HG03565 (cell line): ENCODE data around the gene CD93.

Source experiments
- ATAC-seq: cut with Tn5 transposase; IDR thresholded peaks from one replicate; pipeline ENCODE4 v1.9.1; 2021; ENCODE audit warnings: mild to moderate bottlenecking, moderate library complexity; ENCODE audit not compliant: unreplicated experiment

The CD93 gene

DNA sequence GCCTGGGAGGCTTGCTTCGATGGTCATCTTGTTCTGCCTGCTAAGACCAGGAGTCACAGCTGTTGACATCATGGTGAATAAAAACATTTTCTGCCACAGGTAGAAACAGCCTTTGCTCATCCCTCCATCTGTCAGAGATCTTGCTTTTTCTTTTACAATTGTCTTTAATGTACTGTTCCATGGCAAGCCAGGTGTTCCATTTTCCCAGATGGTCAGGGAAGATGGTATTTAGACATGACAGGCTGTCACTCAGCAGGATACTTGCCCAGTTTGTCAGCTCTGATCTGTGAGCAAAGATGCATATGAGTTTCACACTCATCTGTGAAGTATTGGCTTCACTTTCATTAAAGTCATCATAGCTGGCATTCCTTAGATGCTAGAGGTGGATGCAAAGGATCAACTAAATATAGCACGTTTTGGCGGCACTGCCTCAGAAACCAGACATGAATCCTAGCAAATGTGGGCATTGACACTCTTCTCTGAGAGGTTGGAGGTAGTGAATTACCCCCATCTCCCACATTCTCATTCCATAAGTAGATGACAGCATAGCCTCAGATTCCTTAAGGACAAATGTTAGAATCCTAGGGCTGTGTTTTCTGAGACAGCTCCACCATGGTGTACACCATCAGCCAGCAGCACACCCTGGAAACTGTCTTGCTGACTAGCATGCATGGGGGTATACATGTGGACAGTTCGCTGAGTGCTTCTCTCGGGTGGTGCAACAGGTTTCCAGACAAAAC lies 46.8 kb downstream of the CD93 start:
- ATAC-seq = no peak

DNA sequence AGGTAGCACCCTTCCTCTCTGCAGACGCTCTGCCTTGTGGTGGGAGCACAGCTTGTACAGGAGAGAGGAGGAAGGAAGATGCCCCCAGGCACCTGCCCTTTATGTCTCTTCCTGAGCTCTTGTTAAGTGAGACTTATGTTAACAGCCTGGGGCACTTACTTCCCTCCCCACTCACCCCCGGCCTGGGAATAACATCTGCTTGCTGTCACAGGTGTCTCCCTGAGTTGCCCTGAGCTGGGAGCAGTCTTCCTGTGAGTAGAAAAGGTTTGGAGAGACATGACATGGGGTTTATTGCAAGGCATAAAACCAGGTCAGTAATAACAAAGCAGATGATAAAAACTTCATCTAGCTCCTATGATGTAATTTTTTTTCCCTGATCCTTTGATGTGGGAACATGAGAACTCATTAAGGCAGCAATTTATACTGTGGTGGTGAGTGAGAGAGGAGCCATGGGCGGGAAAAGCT lies 49.1 kb downstream of the CD93 start:
- no peak for ATAC-seq

DNA sequence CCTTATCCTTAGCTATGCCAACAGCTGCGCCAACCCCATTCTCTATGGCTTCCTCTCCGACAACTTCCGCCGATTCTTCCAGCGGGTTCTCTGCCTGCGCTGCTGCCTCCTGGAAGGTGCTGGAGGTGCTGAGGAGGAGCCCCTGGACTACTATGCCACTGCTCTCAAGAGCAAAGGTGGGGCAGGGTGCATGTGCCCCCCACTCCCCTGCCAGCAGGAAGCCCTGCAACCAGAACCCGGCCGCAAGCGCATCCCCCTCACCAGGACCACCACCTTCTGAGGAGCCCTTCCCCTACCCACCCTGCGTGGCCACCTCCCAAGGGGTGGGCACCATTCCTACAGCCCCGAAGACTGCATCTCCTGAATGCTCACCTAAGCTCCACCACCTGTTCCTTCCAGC lies 49.8 kb downstream of the CD93 start:
- ATAC-seq = no peak

DNA sequence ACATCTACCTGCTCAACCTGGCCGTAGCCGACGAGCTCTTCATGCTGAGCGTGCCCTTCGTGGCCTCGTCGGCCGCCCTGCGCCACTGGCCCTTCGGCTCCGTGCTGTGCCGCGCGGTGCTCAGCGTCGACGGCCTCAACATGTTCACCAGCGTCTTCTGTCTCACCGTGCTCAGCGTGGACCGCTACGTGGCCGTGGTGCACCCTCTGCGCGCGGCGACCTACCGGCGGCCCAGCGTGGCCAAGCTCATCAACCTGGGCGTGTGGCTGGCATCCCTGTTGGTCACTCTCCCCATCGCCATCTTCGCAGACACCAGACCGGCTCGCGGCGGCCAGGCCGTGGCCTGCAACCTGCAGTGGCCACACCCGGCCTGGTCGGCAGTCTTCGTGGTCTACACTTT lies 50.4 kb downstream of the CD93 start:
- no peak for ATAC-seq

DNA sequence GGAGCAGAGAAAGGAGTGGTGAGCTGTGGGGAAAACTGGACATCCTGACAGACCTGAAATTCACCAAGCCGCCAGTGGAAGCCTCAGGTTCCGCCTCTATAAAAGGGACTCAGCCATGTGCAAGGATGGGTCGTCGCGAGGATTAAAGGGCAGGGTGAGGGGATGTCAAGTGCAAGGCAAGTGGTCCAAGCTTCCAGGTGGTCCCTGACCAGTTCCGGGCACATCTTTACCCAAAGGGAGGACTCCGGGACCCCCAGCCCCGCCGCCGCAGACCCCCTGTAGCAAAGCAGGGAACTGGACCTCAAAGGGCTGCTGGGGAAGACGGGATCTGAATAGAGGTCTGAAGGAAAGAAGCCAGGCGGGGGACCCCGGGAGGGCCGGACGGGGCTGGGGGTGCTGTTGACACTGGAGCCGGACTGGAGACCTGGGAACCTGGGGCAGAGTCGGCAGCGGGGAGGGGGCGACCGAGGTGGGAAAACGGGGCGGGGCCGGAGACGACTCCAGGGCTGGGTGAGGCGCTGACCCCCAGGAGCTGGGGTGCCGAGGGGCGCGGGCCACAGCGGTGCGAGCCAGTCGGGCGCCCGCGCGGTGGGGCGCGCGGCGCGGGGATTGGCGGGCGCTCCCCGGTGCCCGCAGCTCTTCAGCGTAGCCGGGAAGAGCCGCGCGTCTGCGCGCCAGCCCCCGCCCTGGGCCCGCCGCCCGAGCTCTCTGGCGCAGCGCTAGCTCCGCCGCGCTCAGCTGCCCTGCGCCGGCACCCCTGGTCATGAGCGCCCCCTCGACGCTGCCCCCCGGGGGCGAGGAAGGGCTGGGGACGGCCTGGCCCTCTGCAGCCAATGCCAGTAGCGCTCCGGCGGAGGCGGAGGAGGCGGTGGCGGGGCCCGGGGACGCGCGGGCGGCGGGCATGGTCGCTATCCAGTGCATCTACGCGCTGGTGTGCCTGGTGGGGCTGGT lies 51.1 kb downstream of the CD93 start, which contains the start of gene SSTR4:
TSS of gene SSTR4 (plus strand) at position 592 of the 951 bp plus-strand sequence. CDS start at position 764, 172 bp downstream.
- ATAC-seq = no peak

DNA sequence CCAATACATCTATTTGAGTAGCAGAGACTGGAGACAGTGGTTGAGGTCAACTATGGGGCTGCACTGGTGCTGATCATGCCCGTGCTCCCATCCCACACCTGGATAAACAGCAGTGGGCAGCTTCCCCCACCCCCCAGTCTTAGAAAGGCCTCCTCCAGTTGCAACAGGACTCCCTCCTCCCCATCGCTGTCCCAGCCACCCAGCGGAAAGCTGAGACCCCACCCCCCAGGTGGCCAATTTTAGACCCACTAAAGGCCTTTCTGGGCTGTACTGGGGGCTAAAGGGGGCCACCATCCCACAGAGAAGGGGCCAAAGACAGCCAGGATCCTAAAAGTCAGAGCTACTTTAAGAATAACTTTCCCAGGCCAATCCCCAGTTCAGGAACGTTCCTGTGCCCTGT lies 52.2 kb downstream of the CD93 start:
- no peak for ATAC-seq

DNA sequence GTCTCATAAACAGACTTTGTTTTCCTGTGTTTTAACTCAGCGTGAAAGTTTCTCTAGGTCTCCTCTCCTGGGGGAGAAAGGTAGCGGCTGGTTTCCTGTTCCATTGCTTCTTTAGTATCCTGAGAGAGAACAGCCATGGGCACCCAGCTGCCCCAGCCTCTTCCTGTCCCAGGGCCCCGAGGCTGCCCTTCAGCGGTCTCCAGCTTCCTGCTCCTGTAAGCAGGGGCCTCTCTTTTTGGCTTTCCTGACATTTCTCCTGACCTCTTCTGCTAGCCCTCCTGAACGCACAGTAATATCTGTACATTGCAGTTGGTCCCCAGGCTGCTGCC lies 53.4 kb downstream of the CD93 start:
- ATAC-seq = no peak

DNA sequence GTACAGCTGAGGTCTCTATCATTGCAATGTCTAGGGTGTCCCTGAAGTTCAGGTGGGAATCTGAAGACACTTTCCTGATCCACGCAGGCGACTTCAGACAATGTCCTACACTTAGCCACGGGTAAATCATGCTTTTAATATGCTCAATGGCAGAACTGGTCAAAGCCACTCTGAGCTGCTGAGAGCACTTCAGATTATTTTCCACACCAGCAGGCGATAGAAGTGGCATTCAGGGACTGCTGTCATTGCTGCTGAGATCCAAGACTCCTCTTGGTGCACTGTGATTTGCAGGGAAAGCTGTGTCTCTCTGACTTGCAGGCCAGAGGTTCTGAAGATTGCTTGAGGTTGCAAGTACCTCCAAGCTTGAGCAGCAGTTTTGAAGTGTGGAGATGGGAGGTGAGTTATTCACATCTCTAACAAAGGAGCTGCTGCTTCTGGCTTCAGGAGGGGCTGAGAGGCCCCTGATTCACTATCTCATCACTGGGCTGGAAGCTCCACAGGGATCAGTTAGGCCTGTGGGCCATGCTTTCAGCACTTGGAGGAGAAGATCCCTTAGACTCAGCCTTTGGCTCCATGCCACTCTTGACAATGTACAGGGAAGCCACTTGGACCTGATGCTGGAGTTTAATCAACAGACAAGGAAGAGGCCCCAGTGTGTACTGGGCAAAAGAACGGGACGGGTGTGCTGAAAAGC lies 53.9 kb downstream of the CD93 start:
- ATAC-seq = no peak

DNA sequence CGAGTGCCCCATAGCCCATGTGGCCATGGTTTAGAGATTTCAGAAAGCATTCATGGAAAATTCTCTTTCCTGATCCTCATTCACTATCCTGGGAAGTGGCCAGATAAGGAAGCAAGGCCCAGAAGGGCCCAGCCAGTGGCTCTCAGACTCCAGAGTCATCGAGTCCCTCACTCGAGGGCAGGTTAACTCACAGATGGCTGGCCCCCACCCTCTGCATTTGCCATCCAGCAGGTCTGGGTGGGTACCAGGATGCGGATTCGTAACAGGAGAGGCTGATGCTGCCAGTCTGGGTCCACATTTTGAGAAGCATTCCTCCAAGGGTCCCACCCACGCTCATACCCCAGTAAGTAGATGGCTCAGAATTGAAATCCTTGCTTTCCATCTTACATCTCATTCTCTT lies 54.8 kb downstream of the CD93 start:
- no peak for ATAC-seq
